Measurements from ENCODE around the gene CSH2. TPM values are rescaled to one million over a fixed set of nuclear protein-coding genes. Genes with fewer than 3 reads are reported as not detected.
"Not testable (repeated sequence)": the region's sequence is repeated elsewhere in the genome, so short reads cannot be mapped to it uniquely, and the experiment has no call there.

Gene CSH2
- total and polyA plus RNA-seq, 2 of the 8 experiments (the other 6 are each of a cell fraction or from before 2014, with no cell fraction given) = 0.43 TPM; not detected in 1

DNA sequence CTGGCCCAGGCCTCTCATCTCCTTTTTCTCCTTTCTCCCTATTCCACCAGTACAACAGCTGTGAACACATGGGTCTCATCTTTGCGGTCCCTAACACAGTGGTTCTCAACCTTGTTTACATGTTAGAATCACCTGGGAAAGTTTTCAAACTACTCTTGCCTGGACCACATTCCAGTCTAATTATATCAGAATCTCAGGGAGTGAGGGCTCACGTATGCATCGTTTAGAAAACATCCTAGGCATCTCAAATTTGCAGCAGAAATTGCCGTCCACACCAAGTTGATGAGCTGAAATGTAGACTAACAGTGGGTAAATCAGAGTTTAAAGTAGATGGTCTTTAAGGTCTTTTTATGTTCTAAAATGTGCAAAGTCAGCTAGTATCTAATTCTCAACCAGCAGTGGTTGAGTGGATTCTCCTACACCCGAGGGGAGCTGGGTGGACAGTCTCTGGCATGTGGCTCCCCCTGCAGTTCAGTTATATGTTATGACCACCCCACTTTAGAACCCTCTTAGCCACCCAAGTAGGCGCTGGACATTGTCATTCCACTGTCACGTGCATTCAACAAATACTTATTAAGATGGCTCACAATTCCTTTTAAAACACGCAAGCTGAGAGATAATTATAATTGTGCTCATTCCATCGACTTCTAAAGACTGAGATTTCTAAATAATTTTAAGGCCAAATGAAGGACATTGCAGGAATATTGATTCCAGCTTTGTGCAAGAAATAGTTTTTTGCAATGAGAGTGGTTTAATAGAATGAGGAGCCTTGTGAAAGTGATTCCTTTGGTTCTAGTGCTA is 3.8 kb downstream of the CSH2 start:
- not testable (repeated sequence) for H3K18ac ChIP-seq (ENCODE audit: extremely low read depth, low read length); H2BK20ac ChIP-seq (ENCODE audit: low read length); H3K79me2 ChIP-seq (ENCODE audit: control insufficient read depth in 1 of 2, insufficient read depth in 2 of 2, low read length in 2 of 2); H3K79me1 ChIP-seq (ENCODE audit: low read depth, low read length); H4K5ac ChIP-seq (ENCODE audit: insufficient read length, low read depth, low read length); DNase-seq (ENCODE audit: low read depth in 1 of 2, low spot score in 2 of 2); H3K9ac ChIP-seq (replicated peaks in 1 of 4; ENCODE audit: extremely low read depth in 1 of 4, low read depth in 3 of 4, low read length in 3 of 4); H3K4me3 ChIP-seq (ENCODE audit: extremely low read depth in 1 of 4, insufficient read depth in 2 of 4, low read depth in 3 of 4, low read length in 4 of 4); H4K8ac ChIP-seq (ENCODE audit: extremely low read depth, insufficient read depth, low read length); H3K4ac ChIP-seq (replicated peaks; ENCODE audit: insufficient read length, low read depth, low read length); H2BK12ac ChIP-seq (ENCODE audit: low read depth, low read length); H3K9me3 ChIP-seq (ENCODE audit: insufficient read depth in 2 of 2, low read depth in 1 of 2, low read length in 1 of 2); H2BK5ac ChIP-seq (ENCODE audit: low read depth, low read length); H3K36me3 ChIP-seq (ENCODE audit: control insufficient read depth in 2 of 4, insufficient read depth in 4 of 4, low read length in 3 of 4); H4K20me1 ChIP-seq (replicated peaks in 1 of 2; ENCODE audit: control insufficient read depth in 1 of 2, insufficient read depth in 2 of 2, low read length in 2 of 2); H3K27me3 ChIP-seq (replicated peaks in 1 of 4; ENCODE audit: control insufficient read depth in 3 of 4, extremely low read depth in 1 of 4, insufficient read depth in 3 of 4, low read length in 3 of 4); H2BK120ac ChIP-seq (replicated peaks; ENCODE audit: low read depth, low read length); H2BK15ac ChIP-seq (ENCODE audit: low read length); H2AFZ ChIP-seq (ENCODE audit: low read length); H2AK5ac ChIP-seq (ENCODE audit: low read depth, low read length); H3K23ac ChIP-seq (ENCODE audit: insufficient read length); H4K91ac ChIP-seq (replicated peaks; ENCODE audit: insufficient read length, low read length); H3K27ac ChIP-seq (ENCODE audit: low read depth, low read length); FAIRE-seq; H3K23me2 ChIP-seq (ENCODE audit: low read depth, low read length); H3K4me1 ChIP-seq (replicated peaks in 1 of 4; ENCODE audit: control insufficient read depth in 3 of 4, insufficient read depth in 4 of 4, low read length in 3 of 4); H3K4me2 ChIP-seq (ENCODE audit: insufficient read depth in 1 of 2, low read depth in 2 of 2, low read length in 2 of 2); H3K56ac ChIP-seq (replicated peaks; ENCODE audit: insufficient read length, low read depth, low read length); H3K14ac ChIP-seq (ENCODE audit: insufficient read length)
- CTCF ChIA-PET (ENCODE audit: partially characterized antibody) = interaction anchor here (0.6 to 8.0 kb wide), 13 partner anchors 9 to 156 kb away, joined by 3 to 66 read pairs (median 4); partner anchors contain the start of gene GH2
- 56% methylated on average over 9 of the region's 9 CpGs; no CpG with 5 or more reads in 1 of the 2 experiments for WGBS, 2 experiments (ENCODE audit: extremely low coverage in 1 of 2, insufficient coverage in 1 of 2, insufficient read length in 1 of 2, insufficient replicate concordance in 2 of 2, low coverage in 1 of 2, low lambda C conversion rate in 2 of 2, missing lambda C conversion rate in 1 of 2)
- TF ChIP-seq, protein P1, sequence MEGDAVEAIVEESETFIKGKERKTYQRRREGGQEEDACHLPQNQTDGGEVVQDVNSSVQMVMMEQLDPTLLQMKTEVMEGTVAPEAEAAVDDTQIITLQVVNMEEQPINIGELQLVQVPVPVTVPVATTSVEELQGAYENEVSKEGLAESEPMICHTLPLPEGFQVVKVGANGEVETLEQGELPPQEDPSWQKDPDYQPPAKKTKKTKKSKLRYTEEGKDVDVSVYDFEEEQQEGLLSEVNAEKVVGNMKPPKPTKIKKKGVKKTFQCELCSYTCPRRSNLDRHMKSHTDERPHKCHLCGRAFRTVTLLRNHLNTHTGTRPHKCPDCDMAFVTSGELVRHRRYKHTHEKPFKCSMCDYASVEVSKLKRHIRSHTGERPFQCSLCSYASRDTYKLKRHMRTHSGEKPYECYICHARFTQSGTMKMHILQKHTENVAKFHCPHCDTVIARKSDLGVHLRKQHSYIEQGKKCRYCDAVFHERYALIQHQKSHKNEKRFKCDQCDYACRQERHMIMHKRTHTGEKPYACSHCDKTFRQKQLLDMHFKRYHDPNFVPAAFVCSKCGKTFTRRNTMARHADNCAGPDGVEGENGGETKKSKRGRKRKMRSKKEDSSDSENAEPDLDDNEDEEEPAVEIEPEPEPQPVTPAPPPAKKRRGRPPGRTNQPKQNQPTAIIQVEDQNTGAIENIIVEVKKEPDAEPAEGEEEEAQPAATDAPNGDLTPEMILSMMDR (IDR thresholded peaks at IDR 0.05; ENCODE audit: control extremely low read depth in 1 of 3, insufficient read depth in 1 of 3, low read depth in 1 of 3, low read length in 3 of 3) = peak in 2 of 3 experiments; percentile 13 to 23; a peak in 1 of 4 replicates
- POLR2A ChIA-PET (ENCODE audit: partially characterized antibody) = interaction anchor here (0.6 to 0.8 kb wide), 2 partner anchors 10 to 19 kb away, joined by 3 read pairs; no protein-coding TSS in a partner anchor

Data from H1 (cell line).